WTC11 (cell line): ENCODE data around the gene SNX22. TPM values are rescaled to one million over a fixed set of nuclear protein-coding genes. Genes with fewer than 3 reads are reported as not detected.

Source experiments
- ATAC-seq: fragments of 200-7000 bp; cut with Tn5 transposase; 2 replicates; pipeline ENCODE4 v1.10.0; 2021; ENCODE audit warnings: mild to moderate bottlenecking, moderate library complexity
- CTCF ChIA-PET: fragments of 300-600 bp; sonication (Branson Sonifier 250); formaldehyde crosslinking; loops from one replicate; lab custom pipeline; 2021; ENCODE audit warnings: antibody characterized with exemption; lab: Charles Lee
- POLR2A ChIA-PET: fragments of 350-600 bp; sonication (Branson Sonifier 250); formaldehyde crosslinking; loops from one replicate; lab custom pipeline; 2021; ENCODE audit warnings: antibody characterized with exemption; lab: Charles Lee
- DNase-seq: peaks from one replicate; pipeline ENCODE4 v3.0.0; 2021; ENCODE audit warnings: low spot score
- H3K27ac Mint-ChIP-seq: 2 replicates; pipeline ENCODE4 v1.8.0; 2021; ENCODE audit warnings: mixed read lengths
- H3K27me3 Mint-ChIP-seq: 2 replicates; pipeline ENCODE4 v1.8.0; 2021; ENCODE audit warnings: low read depth, mild to moderate bottlenecking, moderate library complexity, mixed read lengths
- H3K36me3 Mint-ChIP-seq: 2 replicates; pipeline ENCODE4 v1.8.0; 2021; ENCODE audit warnings: mixed read lengths
- H3K4me1 Mint-ChIP-seq: 2 replicates; pipeline ENCODE4 v1.8.0; 2022; ENCODE audit warnings: mixed read lengths
- H3K4me3 Mint-ChIP-seq: 2 replicates; pipeline ENCODE4 v1.8.0; 2021; ENCODE audit warnings: mild to moderate bottlenecking, moderate library complexity, mixed read lengths
- H3K9me3 Mint-ChIP-seq: 2 replicates; pipeline ENCODE4 v1.8.0; 2021; ENCODE audit warnings: mixed read lengths
- CBFB ChIP-seq: sonication (generic); formaldehyde crosslinking; IDR thresholded peaks from 2 replicates; pipeline ENCODE4 v1.8.1; 2022; ENCODE audit warnings: mild to moderate bottlenecking, low read depth, missing genetic modification reagents
- ETV6 ChIP-seq: sonication (generic); formaldehyde crosslinking; IDR thresholded peaks from 2 replicates; pipeline ENCODE4 v1.8.1; 2022; ENCODE audit warnings: mild to moderate bottlenecking, missing genetic modification reagents
- GRHL2 ChIP-seq: fragments of 250-450 bp; sonication (Bioruptor Pico); IDR thresholded peaks from 2 replicates; pipeline ENCODE4 v1.8.0; 2022; ENCODE audit warnings: mild to moderate bottlenecking, moderate library complexity; ENCODE audit not compliant: insufficient replicate concordance, severe bottlenecking
- HMGA2 ChIP-seq: fragments of 250-450 bp; sonication (Bioruptor Pico); IDR thresholded peaks from 2 replicates; pipeline ENCODE4 v1.4.0; 2021; ENCODE audit warnings: mild to moderate bottlenecking, moderate library complexity
- KAT7 ChIP-seq: sonication (generic); formaldehyde crosslinking; IDR thresholded peaks from 2 replicates; pipeline ENCODE4 v1.8.1; 2023; ENCODE audit warnings: missing genetic modification reagents, mild to moderate bottlenecking, borderline replicate concordance
- NR1H2 ChIP-seq: sonication (generic); formaldehyde crosslinking; IDR thresholded peaks from 2 replicates; pipeline ENCODE4 v1.9.0; 2021; ENCODE audit warnings: mild to moderate bottlenecking, moderate library complexity, missing genetic modification reagents
- TCF7 ChIP-seq: sonication (generic); formaldehyde crosslinking; IDR thresholded peaks from 2 replicates; pipeline ENCODE4 v1.8.0; 2022; ENCODE audit warnings: mild to moderate bottlenecking, low read depth, missing genetic modification reagents, moderate library complexity
- TEAD1 ChIP-seq: sonication (generic); formaldehyde crosslinking; IDR thresholded peaks from 2 replicates; pipeline ENCODE4 v1.8.0; 2022; ENCODE audit warnings: mild to moderate bottlenecking, missing genetic modification reagents
- TEAD4 ChIP-seq: sonication (generic); formaldehyde crosslinking; IDR thresholded peaks from 2 replicates; pipeline ENCODE4 v1.8.0; 2022; ENCODE audit warnings: mild to moderate bottlenecking, missing genetic modification reagents
- total RNA-seq: library from RNA; stranded (reverse); gene quantifications from 3 replicates; pipeline ENCODE4 v1.2.3, GENCODE V29; 2021
- TF ChIP-seq, protein P1 (sequence below): fragments of 250-450 bp; sonication (Bioruptor Pico); IDR thresholded peaks from 2 replicates; pipeline ENCODE4 v1.8.0; 2021; ENCODE audit warnings: mild to moderate bottlenecking
- TF ChIP-seq, protein P2 (sequence below): sonication (generic); formaldehyde crosslinking; IDR thresholded peaks from 2 replicates; pipeline ENCODE4 v1.8.0; 2022; ENCODE audit warnings: mild to moderate bottlenecking, missing genetic modification reagents
- TF ChIP-seq, protein P3 (sequence below): sonication (generic); formaldehyde crosslinking; IDR thresholded peaks from 2 replicates; pipeline ENCODE4 v1.8.0; 2022; ENCODE audit warnings: missing genetic modification reagents
- TF ChIP-seq, protein P4 (sequence below): sonication (generic); formaldehyde crosslinking; conservative IDR thresholded peaks from 2 replicates; pipeline ENCODE4 v1.8.1; 2023; ENCODE audit warnings: mild to moderate bottlenecking, low read depth, missing genetic modification reagents, moderate library complexity
- TF ChIP-seq, protein P5 (sequence below): sonication (generic); formaldehyde crosslinking; IDR thresholded peaks from 2 replicates; pipeline ENCODE4 v1.8.0; 2023; ENCODE audit warnings: missing genetic modification reagents, mild to moderate bottlenecking, borderline replicate concordance

The SNX22 gene
- total RNA-seq, 1 experiment from 2014 or later: 5.9 TPM

DNA sequence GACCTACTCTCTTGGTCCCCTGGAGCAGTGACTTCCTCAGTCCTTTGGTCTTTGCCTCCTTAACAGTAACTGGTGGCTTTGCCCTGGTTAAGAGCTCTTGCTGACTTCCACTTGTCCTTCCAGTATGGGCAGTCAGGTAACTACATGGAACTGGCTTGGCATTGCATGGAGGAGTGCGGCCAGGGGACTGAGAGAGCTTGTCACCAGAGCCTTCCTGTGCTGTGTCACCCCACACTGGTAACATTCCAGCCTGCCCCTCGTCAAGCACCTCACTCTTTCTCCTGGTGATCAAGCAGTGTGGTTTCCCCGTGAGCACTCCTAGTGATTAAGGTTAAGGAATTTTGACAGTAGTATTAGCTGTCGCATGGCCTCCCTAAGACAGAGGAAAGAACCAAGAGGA, 19.3 kb upstream of the SNX22 start (continued):
- TF ChIP-seq, protein P1, sequence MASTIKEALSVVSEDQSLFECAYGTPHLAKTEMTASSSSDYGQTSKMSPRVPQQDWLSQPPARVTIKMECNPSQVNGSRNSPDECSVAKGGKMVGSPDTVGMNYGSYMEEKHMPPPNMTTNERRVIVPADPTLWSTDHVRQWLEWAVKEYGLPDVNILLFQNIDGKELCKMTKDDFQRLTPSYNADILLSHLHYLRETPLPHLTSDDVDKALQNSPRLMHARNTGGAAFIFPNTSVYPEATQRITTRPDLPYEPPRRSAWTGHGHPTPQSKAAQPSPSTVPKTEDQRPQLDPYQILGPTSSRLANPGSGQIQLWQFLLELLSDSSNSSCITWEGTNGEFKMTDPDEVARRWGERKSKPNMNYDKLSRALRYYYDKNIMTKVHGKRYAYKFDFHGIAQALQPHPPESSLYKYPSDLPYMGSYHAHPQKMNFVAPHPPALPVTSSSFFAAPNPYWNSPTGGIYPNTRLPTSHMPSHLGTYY (CRISPR knock-in tag): no peak
- no peak for TF ChIP-seq GRHL2 (CRISPR knock-in tag)
- TF ChIP-seq KAT7 (CRISPR knock-in tag): no peak
- TF ChIP-seq, protein P2, sequence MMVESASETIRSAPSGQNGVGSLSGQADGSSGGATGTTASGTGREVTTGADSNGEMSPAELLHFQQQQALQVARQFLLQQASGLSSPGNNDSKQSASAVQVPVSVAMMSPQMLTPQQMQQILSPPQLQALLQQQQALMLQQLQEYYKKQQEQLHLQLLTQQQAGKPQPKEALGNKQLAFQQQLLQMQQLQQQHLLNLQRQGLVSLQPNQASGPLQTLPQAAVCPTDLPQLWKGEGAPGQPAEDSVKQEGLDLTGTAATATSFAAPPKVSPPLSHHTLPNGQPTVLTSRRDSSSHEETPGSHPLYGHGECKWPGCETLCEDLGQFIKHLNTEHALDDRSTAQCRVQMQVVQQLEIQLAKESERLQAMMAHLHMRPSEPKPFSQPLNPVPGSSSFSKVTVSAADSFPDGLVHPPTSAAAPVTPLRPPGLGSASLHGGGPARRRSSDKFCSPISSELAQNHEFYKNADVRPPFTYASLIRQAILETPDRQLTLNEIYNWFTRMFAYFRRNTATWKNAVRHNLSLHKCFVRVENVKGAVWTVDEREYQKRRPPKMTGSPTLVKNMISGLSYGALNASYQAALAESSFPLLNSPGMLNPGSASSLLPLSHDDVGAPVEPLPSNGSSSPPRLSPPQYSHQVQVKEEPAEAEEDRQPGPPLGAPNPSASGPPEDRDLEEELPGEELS: no peak
- TF ChIP-seq, protein P3, sequence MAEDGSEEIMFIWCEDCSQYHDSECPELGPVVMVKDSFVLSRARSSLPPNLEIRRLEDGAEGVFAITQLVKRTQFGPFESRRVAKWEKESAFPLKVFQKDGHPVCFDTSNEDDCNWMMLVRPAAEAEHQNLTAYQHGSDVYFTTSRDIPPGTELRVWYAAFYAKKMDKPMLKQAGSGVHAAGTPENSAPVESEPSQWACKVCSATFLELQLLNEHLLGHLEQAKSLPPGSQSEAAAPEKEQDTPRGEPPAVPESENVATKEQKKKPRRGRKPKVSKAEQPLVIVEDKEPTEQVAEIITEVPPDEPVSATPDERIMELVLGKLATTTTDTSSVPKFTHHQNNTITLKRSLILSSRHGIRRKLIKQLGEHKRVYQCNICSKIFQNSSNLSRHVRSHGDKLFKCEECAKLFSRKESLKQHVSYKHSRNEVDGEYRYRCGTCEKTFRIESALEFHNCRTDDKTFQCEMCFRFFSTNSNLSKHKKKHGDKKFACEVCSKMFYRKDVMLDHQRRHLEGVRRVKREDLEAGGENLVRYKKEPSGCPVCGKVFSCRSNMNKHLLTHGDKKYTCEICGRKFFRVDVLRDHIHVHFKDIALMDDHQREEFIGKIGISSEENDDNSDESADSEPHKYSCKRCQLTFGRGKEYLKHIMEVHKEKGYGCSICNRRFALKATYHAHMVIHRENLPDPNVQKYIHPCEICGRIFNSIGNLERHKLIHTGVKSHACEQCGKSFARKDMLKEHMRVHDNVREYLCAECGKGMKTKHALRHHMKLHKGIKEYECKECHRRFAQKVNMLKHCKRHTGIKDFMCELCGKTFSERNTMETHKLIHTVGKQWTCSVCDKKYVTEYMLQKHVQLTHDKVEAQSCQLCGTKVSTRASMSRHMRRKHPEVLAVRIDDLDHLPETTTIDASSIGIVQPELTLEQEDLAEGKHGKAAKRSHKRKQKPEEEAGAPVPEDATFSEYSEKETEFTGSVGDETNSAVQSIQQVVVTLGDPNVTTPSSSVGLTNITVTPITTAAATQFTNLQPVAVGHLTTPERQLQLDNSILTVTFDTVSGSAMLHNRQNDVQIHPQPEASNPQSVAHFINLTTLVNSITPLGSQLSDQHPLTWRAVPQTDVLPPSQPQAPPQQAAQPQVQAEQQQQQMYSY (CRISPR knock-in tag): no peak

DNA sequence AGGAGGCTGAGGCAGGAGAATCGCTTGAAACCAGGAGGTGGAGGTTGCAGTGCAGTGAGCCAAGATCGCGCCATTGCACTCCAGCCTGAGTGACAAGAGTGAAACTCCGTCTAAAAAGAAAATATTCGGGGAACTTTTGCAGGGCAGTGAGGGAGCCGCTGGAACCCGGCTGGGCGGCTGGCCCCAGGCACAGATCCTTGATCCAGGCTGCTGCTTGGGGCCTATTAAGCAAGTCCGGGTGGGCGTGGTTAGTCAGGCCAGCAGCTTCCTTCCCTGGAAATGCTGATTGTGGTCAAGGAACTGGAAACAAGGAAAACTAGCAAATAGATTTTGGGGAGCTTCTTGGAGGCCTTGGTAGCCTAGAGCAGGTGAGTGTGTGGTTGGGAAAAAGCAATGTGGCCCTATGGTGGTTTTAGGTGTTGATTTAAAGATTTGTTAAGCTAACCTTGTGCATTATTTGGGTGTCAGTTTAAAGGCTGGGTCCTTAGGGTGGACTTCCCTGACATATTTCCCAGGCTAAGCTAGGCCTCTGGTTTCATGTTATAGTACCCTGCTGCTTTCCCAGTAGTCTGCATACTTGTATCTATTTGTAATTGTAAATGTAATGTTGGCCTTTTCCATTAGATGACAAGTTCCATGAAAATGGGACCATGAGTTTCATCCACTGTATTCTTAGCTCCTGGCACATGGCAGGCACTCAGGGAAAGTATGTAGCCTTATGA, 17.7 kb upstream of the SNX22 start:
- peak; percentile 43; the same call in 1 of the 2 replicates for ATAC-seq
- H3K9me3 Mint-ChIP-seq: no peaks in the 10 kb centered on the region
- DNase-seq: no peak
- no peak for TF ChIP-seq CBFB (CRISPR knock-in tag)
- TF ChIP-seq, protein P4, sequence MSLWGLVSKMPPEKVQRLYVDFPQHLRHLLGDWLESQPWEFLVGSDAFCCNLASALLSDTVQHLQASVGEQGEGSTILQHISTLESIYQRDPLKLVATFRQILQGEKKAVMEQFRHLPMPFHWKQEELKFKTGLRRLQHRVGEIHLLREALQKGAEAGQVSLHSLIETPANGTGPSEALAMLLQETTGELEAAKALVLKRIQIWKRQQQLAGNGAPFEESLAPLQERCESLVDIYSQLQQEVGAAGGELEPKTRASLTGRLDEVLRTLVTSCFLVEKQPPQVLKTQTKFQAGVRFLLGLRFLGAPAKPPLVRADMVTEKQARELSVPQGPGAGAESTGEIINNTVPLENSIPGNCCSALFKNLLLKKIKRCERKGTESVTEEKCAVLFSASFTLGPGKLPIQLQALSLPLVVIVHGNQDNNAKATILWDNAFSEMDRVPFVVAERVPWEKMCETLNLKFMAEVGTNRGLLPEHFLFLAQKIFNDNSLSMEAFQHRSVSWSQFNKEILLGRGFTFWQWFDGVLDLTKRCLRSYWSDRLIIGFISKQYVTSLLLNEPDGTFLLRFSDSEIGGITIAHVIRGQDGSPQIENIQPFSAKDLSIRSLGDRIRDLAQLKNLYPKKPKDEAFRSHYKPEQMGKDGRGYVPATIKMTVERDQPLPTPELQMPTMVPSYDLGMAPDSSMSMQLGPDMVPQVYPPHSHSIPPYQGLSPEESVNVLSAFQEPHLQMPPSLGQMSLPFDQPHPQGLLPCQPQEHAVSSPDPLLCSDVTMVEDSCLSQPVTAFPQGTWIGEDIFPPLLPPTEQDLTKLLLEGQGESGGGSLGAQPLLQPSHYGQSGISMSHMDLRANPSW (CRISPR knock-in tag): no peak
- no peak for TF ChIP-seq NR1H2 (CRISPR knock-in tag)
- no peak for TF ChIP-seq TEAD4 (CRISPR knock-in tag)
- TF ChIP-seq, protein P5, sequence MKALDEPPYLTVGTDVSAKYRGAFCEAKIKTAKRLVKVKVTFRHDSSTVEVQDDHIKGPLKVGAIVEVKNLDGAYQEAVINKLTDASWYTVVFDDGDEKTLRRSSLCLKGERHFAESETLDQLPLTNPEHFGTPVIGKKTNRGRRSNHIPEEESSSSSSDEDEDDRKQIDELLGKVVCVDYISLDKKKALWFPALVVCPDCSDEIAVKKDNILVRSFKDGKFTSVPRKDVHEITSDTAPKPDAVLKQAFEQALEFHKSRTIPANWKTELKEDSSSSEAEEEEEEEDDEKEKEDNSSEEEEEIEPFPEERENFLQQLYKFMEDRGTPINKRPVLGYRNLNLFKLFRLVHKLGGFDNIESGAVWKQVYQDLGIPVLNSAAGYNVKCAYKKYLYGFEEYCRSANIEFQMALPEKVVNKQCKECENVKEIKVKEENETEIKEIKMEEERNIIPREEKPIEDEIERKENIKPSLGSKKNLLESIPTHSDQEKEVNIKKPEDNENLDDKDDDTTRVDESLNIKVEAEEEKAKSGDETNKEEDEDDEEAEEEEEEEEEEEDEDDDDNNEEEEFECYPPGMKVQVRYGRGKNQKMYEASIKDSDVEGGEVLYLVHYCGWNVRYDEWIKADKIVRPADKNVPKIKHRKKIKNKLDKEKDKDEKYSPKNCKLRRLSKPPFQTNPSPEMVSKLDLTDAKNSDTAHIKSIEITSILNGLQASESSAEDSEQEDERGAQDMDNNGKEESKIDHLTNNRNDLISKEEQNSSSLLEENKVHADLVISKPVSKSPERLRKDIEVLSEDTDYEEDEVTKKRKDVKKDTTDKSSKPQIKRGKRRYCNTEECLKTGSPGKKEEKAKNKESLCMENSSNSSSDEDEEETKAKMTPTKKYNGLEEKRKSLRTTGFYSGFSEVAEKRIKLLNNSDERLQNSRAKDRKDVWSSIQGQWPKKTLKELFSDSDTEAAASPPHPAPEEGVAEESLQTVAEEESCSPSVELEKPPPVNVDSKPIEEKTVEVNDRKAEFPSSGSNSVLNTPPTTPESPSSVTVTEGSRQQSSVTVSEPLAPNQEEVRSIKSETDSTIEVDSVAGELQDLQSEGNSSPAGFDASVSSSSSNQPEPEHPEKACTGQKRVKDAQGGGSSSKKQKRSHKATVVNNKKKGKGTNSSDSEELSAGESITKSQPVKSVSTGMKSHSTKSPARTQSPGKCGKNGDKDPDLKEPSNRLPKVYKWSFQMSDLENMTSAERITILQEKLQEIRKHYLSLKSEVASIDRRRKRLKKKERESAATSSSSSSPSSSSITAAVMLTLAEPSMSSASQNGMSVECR: no peak
- no peak for TF ChIP-seq TCF7 (CRISPR knock-in tag)
- TF ChIP-seq HMGA2 (CRISPR knock-in tag): no peak
- TF ChIP-seq TEAD1 (CRISPR knock-in tag): no peak
- TF ChIP-seq ETV6 (CRISPR knock-in tag): no peak
- H3K36me3 Mint-ChIP-seq: peaks cover 59% of the 10 kb centered on the region
- H3K27ac Mint-ChIP-seq: no peak overlapping the region
- no peak overlapping the region for H3K4me3 Mint-ChIP-seq
- CTCF ChIA-PET: interaction anchor here (0.6 to 1.8 kb wide), 4 partner anchors 16 to 70 kb away, joined by 3 to 6 read pairs (median 4); no protein-coding TSS in a partner anchor
- no peaks in the 10 kb centered on the region for H3K27me3 Mint-ChIP-seq
- H3K4me1 Mint-ChIP-seq: no peaks in the 10 kb centered on the region
- POLR2A ChIA-PET: no interaction called here
